ENCODE results near the gene JPH4. TPM values are rescaled to one million over a fixed set of nuclear protein-coding genes. Genes with fewer than 3 reads are reported as not detected.

JPH4 gene
- total RNA-seq, 1 experiment from 2014 or later: 0.15 TPM

GRCh38 chr14:23529016-23529415 lies 49.6 kb downstream of the JPH4 start:
- no peaks in the 10 kb centered on the region for H3K79me2 ChIP-seq (ENCODE audit: insufficient read depth, low read length)
- ChIA-PET CTCF (interaction anchor here (0.9 to 1.6 kb wide), 3 partner anchors 10 to 28 kb away, joined by 3 to 4 read pairs (median 4); no protein-coding TSS in a partner anchor), POLR2A (no interaction called here), RAD21 (ENCODE audit: low non-redundant PET in 1 of 2, low total read pairs in 2 of 2, uncharacterized antibody in 2 of 2, unreplicated experiment in 2 of 2) (no interaction called here)
- no peak for DNase-seq (ENCODE audit: low read depth, low spot score)
- BruUV-seq (replicated peaks): no TSS peak
- H3K9me3 ChIP-seq (ENCODE audit: control insufficient read depth in 1 of 2, insufficient read depth in 1 of 2, low read depth in 1 of 2, low read length in 2 of 2): no peaks in the 10 kb centered on the region
- H3K9me2 ChIP-seq (ENCODE audit: insufficient read depth): no peaks in the 10 kb centered on the region
- no peak overlapping the region for H3K9ac ChIP-seq (ENCODE audit: low read length)
- H3K36me3 ChIP-seq (ENCODE audit: control insufficient read depth in 1 of 2, insufficient read depth in 2 of 2, low read length in 2 of 2): no peaks in the 10 kb centered on the region; a peak in 1 of 4 replicates
- H3K27me3 ChIP-seq (ENCODE audit: insufficient read depth, low read length): no peaks in the 10 kb centered on the region
- no peak for ATAC-seq
- intact Hi-C loops (cut with micrococcal nuclease): no loop called here
- no peak overlapping the region for H3K27ac ChIP-seq (ENCODE audit: low read depth, low read length)
- no peak overlapping the region for H2AFZ ChIP-seq (ENCODE audit: low read depth, low read length, poor library complexity, severe bottlenecking)
- no peaks in the 10 kb centered on the region for H3K4me1 ChIP-seq (ENCODE audit: control insufficient read depth in 1 of 2, insufficient read depth in 2 of 2, low read length in 2 of 2)
- TF ChIP-seq SP1 (IDR thresholded peaks at IDR 0.05; ENCODE audit: low read depth) (no peak), ELF1 (IDR thresholded peaks at IDR 0.05; ENCODE audit: borderline replicate concordance, low read depth) (no peak), YY1 (IDR thresholded peaks at IDR 0.05; ENCODE audit: extremely low read depth, insufficient replicate concordance, low read depth, low read length) (no peak), EGR1 (IDR thresholded peaks at IDR 0.05; ENCODE audit: low read depth) (no peak), POLR2A (IDR thresholded peaks at IDR 0.05; ENCODE audit: borderline replicate concordance, extremely low read depth, insufficient read depth, insufficient read length) (no peak), SRF (IDR thresholded peaks at IDR 0.05; ENCODE audit: low read depth) (no peak), ZBTB33 (IDR thresholded peaks at IDR 0.05; ENCODE audit: extremely low read depth, insufficient replicate concordance, low read length) (no peak)
- TF ChIP-seq, protein P1, sequence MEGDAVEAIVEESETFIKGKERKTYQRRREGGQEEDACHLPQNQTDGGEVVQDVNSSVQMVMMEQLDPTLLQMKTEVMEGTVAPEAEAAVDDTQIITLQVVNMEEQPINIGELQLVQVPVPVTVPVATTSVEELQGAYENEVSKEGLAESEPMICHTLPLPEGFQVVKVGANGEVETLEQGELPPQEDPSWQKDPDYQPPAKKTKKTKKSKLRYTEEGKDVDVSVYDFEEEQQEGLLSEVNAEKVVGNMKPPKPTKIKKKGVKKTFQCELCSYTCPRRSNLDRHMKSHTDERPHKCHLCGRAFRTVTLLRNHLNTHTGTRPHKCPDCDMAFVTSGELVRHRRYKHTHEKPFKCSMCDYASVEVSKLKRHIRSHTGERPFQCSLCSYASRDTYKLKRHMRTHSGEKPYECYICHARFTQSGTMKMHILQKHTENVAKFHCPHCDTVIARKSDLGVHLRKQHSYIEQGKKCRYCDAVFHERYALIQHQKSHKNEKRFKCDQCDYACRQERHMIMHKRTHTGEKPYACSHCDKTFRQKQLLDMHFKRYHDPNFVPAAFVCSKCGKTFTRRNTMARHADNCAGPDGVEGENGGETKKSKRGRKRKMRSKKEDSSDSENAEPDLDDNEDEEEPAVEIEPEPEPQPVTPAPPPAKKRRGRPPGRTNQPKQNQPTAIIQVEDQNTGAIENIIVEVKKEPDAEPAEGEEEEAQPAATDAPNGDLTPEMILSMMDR (IDR thresholded peaks at IDR 0.05 in 2 of 3, conservative IDR thresholded peaks at IDR 0.05 in 1 of 3; ENCODE audit: borderline replicate concordance in 1 of 3, insufficient read depth in 1 of 3, low read depth in 2 of 3, low read length in 2 of 3): no peak
- H4K20me1 ChIP-seq (ENCODE audit: insufficient read depth): no peaks in the 10 kb centered on the region
- H3K4me3 ChIP-seq (replicated peaks in 1 of 2; ENCODE audit: low read depth in 1 of 2, low read length in 2 of 2): no peak overlapping the region
- no peak overlapping the region for H3K4me2 ChIP-seq (ENCODE audit: low read length)
